DND-41 (cell line): ENCODE data around the gene BBS1.

ENCODE experiments used
- ATAC-seq: fragments of 200-7000 bp; cut with Tn5 transposase; 3 replicates; pipeline ENCODE4 v1.9.1; 2021; ENCODE audit warnings: low read depth; ENCODE audit not compliant: insufficient read depth
- DNase-seq: peaks from one replicate; pipeline ENCODE4 v3.0.0-alpha.2; 2020
- H2AFZ ChIP-seq: 2 replicates; pipeline ENCODE4 v1.6.0; 2012; ENCODE audit warnings: low read depth, low read length
- H3K27ac ChIP-seq: 2 replicates; pipeline ENCODE4 v1.5.1; 2012; ENCODE audit warnings: low read length, inconsistent platforms
- H3K27me3 ChIP-seq: fragments of 200-600 bp; sonication (generic); 2 replicates; pipeline ENCODE4 v1.6.0; 2012; ENCODE audit warnings: low read length, mild to moderate bottlenecking, inconsistent platforms; ENCODE audit not compliant: insufficient read depth, poor library complexity
- H3K36me3 ChIP-seq: 2 replicates; pipeline ENCODE4 v1.5.1; 2012; ENCODE audit warnings: low read length, inconsistent platforms; ENCODE audit not compliant: insufficient read depth
- H3K4me1 ChIP-seq: 2 replicates; pipeline ENCODE4 v1.5.1; 2012; ENCODE audit warnings: mild to moderate bottlenecking, low read length; ENCODE audit not compliant: insufficient read depth
- H3K4me2 ChIP-seq: 2 replicates; pipeline ENCODE4 v1.6.0; 2012; ENCODE audit warnings: mild to moderate bottlenecking, moderate library complexity, low read length, inconsistent platforms; ENCODE audit not compliant: insufficient read depth
- H3K4me3 ChIP-seq, 2 experiments: fragments of 200-600 bp in 1 of 2; shearing (Covaris generic) in 1 of 2; 2 replicates each; pipeline ENCODE4 v1.5.1; 2012 to 2016; ENCODE audit warnings: inconsistent platforms in 2 of 2, low read length in 2 of 2, mild to moderate bottlenecking in 2 of 2, low read depth in 1 of 2, moderate library complexity in 1 of 2
- H3K79me2 ChIP-seq: 2 replicates; pipeline ENCODE4 v1.6.0; 2012; ENCODE audit warnings: low read length, inconsistent platforms; ENCODE audit not compliant: insufficient read depth
- H3K9ac ChIP-seq: 2 replicates; pipeline ENCODE4 v1.6.0; 2012; ENCODE audit warnings: low read depth, mild to moderate bottlenecking, inconsistent platforms, low read length, moderate library complexity
- H3K9me3 ChIP-seq: 2 replicates; pipeline ENCODE4 v1.5.1; 2012; ENCODE audit warnings: low read length, moderate library complexity, mild to moderate bottlenecking, inconsistent platforms; ENCODE audit not compliant: insufficient read depth, severe bottlenecking
- H4K20me1 ChIP-seq: 2 replicates; pipeline ENCODE4 v1.6.0; 2012; ENCODE audit warnings: low read length; ENCODE audit not compliant: insufficient read depth
- CTCF ChIP-seq: IDR thresholded peaks from 2 replicates; pipeline ENCODE4 v1.5.1; 2012; ENCODE audit warnings: borderline replicate concordance, low read length, moderate library complexity, mild to moderate bottlenecking; ENCODE audit not compliant: poor library complexity, severe bottlenecking; ENCODE audit errors: extremely low read depth
- EZH2 ChIP-seq: IDR thresholded peaks from 3 replicates; pipeline ENCODE4 v1.6.1; 2012; ENCODE audit warnings: borderline replicate concordance, low read depth, mild to moderate bottlenecking, moderate library complexity, low read length, inconsistent platforms; ENCODE audit not compliant: severe bottlenecking

The BBS1 gene

GRCh38 chr11:66562907-66563583 lies 52.6 kb downstream of the BBS1 start:
- H3K4me3 ChIP-seq = no peak overlapping the region
- no peaks in the 10 kb centered on the region for H4K20me1 ChIP-seq
- no peak for DNase-seq
- H3K9me3 ChIP-seq = no peaks in the 10 kb centered on the region
- H3K9ac ChIP-seq = no peak overlapping the region
- no peaks in the 10 kb centered on the region for H3K4me1 ChIP-seq
- no peak overlapping the region for H2AFZ ChIP-seq
- H3K27me3 ChIP-seq = no peaks in the 10 kb centered on the region
- H3K79me2 ChIP-seq = no peaks in the 10 kb centered on the region
- H3K4me2 ChIP-seq = no peak overlapping the region
- no peak for ATAC-seq
- TF ChIP-seq CTCF (no peak), EZH2 (no peak)
- H3K27ac ChIP-seq = no peak overlapping the region
- no peaks in the 10 kb centered on the region for H3K36me3 ChIP-seq

GRCh38 chr11:66563832-66564231 lies 53.4 kb downstream of the BBS1 start:
- DNase-seq = no peak
- no peaks in the 10 kb centered on the region for H3K27me3 ChIP-seq
- no peak overlapping the region for H3K4me3 ChIP-seq
- H3K4me2 ChIP-seq = no peak overlapping the region
- H2AFZ ChIP-seq = no peak overlapping the region
- no peaks in the 10 kb centered on the region for H3K4me1 ChIP-seq
- ATAC-seq = no peak
- no peak overlapping the region for H3K9ac ChIP-seq
- no peaks in the 10 kb centered on the region for H3K36me3 ChIP-seq
- H4K20me1 ChIP-seq = no peaks in the 10 kb centered on the region
- TF ChIP-seq CTCF (no peak), EZH2 (no peak)
- H3K79me2 ChIP-seq = no peaks in the 10 kb centered on the region
- no peak overlapping the region for H3K27ac ChIP-seq
- H3K9me3 ChIP-seq = no peaks in the 10 kb centered on the region

GRCh38 chr11:66564538-66564937 lies 54.1 kb downstream of the BBS1 start:
- no peaks in the 10 kb centered on the region for H3K79me2 ChIP-seq
- no peak overlapping the region for H3K4me3 ChIP-seq
- H3K36me3 ChIP-seq = no peaks in the 10 kb centered on the region
- no peak for DNase-seq
- H3K27ac ChIP-seq = no peak overlapping the region
- H2AFZ ChIP-seq = no peak overlapping the region
- no peaks in the 10 kb centered on the region for H4K20me1 ChIP-seq
- H3K9me3 ChIP-seq = no peaks in the 10 kb centered on the region
- H3K4me2 ChIP-seq = no peak overlapping the region
- no peaks in the 10 kb centered on the region for H3K4me1 ChIP-seq
- TF ChIP-seq CTCF = no peak
- no peak for TF ChIP-seq EZH2
- no peak overlapping the region for H3K9ac ChIP-seq
- no peaks in the 10 kb centered on the region for H3K27me3 ChIP-seq
- no peak for ATAC-seq

GRCh38 chr11:66564984-66565383 lies 54.5 kb downstream of the BBS1 start:
- ATAC-seq (no peak), DNase-seq (no peak)
- Histone ChIP-seq H2AFZ (no peak overlapping the region), H3K27me3 (no peaks in the 10 kb centered on the region), H4K20me1 (no peaks in the 10 kb centered on the region), H3K4me2 (no peak overlapping the region), H3K27ac (no peak overlapping the region), H3K36me3 (no peaks in the 10 kb centered on the region), H3K4me1 (no peaks in the 10 kb centered on the region), H3K9me3 (no peaks in the 10 kb centered on the region), H3K4me3 (no peak overlapping the region), H3K9ac (no peak overlapping the region), H3K79me2 (no peaks in the 10 kb centered on the region)
- TF ChIP-seq CTCF (no peak), EZH2 (no peak)
